Measurements from ENCODE around the gene TMSB4Y. TPM values are rescaled to one million over a fixed set of nuclear protein-coding genes. Genes with fewer than 3 reads are reported as not detected.

Gene TMSB4Y
- total RNA-seq, 1 donor from 2014 or later: 1.6 TPM

- Histone ChIP-seq H3K27me3 (ENCODE audit: insufficient read depth, low read length) (no peaks in the 10 kb centered on the region), H3K9me3 (ENCODE audit: insufficient read depth, low read depth, low read length) (no peaks in the 10 kb centered on the region), H3K4me1 (ENCODE audit: insufficient read depth, low read length) (no peaks in the 10 kb centered on the region), H4K20me1 (ENCODE audit: insufficient read depth, low read length) (no peaks in the 10 kb centered on the region), H3K79me2 (ENCODE audit: insufficient read depth, low read length) (no peaks in the 10 kb centered on the region), H3K36me3 (ENCODE audit: insufficient read depth, low read length) (no peaks in the 10 kb centered on the region), H3K9ac (ENCODE audit: low read length) (no peak overlapping the region), H3K4me3 (ENCODE audit: insufficient read depth, low read depth, low read length) (no peak overlapping the region), H2AFZ (ENCODE audit: low read depth, low read length) (no peak overlapping the region), H3K4me2 (ENCODE audit: low read length) (peak overlapping the region; percentile 48), H3K27ac (ENCODE audit: low read depth, low read length) (no peak overlapping the region)
- Mint-ChIP-seq H3K36me3 (ENCODE audit: low read depth, unreplicated experiment) (no peaks in the 10 kb centered on the region), H3K27me3 (ENCODE audit: low read depth, unreplicated experiment) (no peaks in the 10 kb centered on the region), H3K27ac (ENCODE audit: unreplicated experiment) (no peak overlapping the region), H3K9me3 (ENCODE audit: unreplicated experiment) (no peaks in the 10 kb centered on the region), H3K4me1 (ENCODE audit: low read depth, unreplicated experiment) (peaks cover 7% of the 10 kb centered on the region), H3K4me3 (ENCODE audit: unreplicated experiment) (no peak overlapping the region)
- no peak for FAIRE-seq
- DNase-seq (ENCODE audit: low read depth): no peak
- TF ChIP-seq CTCF (IDR thresholded peaks at IDR 0.05; ENCODE audit: insufficient read depth, low read depth, low read length): no peak
- no peak for TF ChIP-seq EZH2 (IDR thresholded peaks at IDR 0.05; ENCODE audit: insufficient read depth, low read length)
Observed at GRCh38 chrY:13702276-13702675, 1.4 kb upstream of the TMSB4Y start.

- no peaks in the 10 kb centered on the region for H3K27me3 Mint-ChIP-seq (ENCODE audit: low read depth, unreplicated experiment)
- no peaks in the 10 kb centered on the region for H3K9me3 Mint-ChIP-seq (ENCODE audit: unreplicated experiment)
- Histone ChIP-seq H3K79me2 (ENCODE audit: insufficient read depth, low read length) (no peaks in the 10 kb centered on the region), H3K27ac (ENCODE audit: low read depth, low read length) (peak overlapping the region; percentile 70), H3K4me3 (ENCODE audit: insufficient read depth, low read depth, low read length) (peak overlapping the region; percentile 69), H3K27me3 (ENCODE audit: insufficient read depth, low read length) (no peaks in the 10 kb centered on the region), H3K9me3 (ENCODE audit: insufficient read depth, low read depth, low read length) (no peaks in the 10 kb centered on the region), H3K36me3 (ENCODE audit: insufficient read depth, low read length) (no peaks in the 10 kb centered on the region), H3K4me1 (ENCODE audit: insufficient read depth, low read length) (no peaks in the 10 kb centered on the region), H4K20me1 (ENCODE audit: insufficient read depth, low read length) (no peaks in the 10 kb centered on the region), H2AFZ (ENCODE audit: low read depth, low read length) (peak overlapping the region; percentile 78), H3K9ac (ENCODE audit: low read length) (peak overlapping the region; percentile 83), H3K4me2 (ENCODE audit: low read length) (peak overlapping the region; percentile 91)
- H3K4me3 Mint-ChIP-seq (ENCODE audit: unreplicated experiment): peak overlapping the region; percentile 91
- TF ChIP-seq CTCF (IDR thresholded peaks at IDR 0.05; ENCODE audit: insufficient read depth, low read depth, low read length): no peak
- no peak for TF ChIP-seq EZH2 (IDR thresholded peaks at IDR 0.05; ENCODE audit: insufficient read depth, low read length)
- no peak for FAIRE-seq
- no peak for DNase-seq (ENCODE audit: low read depth)
- no peaks in the 10 kb centered on the region for H3K36me3 Mint-ChIP-seq (ENCODE audit: low read depth, unreplicated experiment)
- H3K4me1 Mint-ChIP-seq (ENCODE audit: low read depth, unreplicated experiment): peaks cover 7% of the 10 kb centered on the region
- peak overlapping the region; percentile 91 for H3K27ac Mint-ChIP-seq (ENCODE audit: unreplicated experiment)
Observed at GRCh38 chrY:13704121-13704930, 627 bp downstream of the TMSB4Y start.

GRCh38 chrY:13705197-13705596 lies 1.5 kb downstream of the TMSB4Y start:
- Mint-ChIP-seq H3K27me3 (ENCODE audit: low read depth, unreplicated experiment) (no peaks in the 10 kb centered on the region), H3K4me1 (ENCODE audit: low read depth, unreplicated experiment) (peaks cover 7% of the 10 kb centered on the region), H3K27ac (ENCODE audit: unreplicated experiment) (peak overlapping the region; percentile 72), H3K36me3 (ENCODE audit: low read depth, unreplicated experiment) (no peaks in the 10 kb centered on the region), H3K9me3 (ENCODE audit: unreplicated experiment) (no peaks in the 10 kb centered on the region), H3K4me3 (ENCODE audit: unreplicated experiment) (peak overlapping the region; percentile 91)
- peak overlapping the region; percentile 69 for H3K4me3 ChIP-seq (ENCODE audit: insufficient read depth, low read depth, low read length)
- no peak for DNase-seq (ENCODE audit: low read depth)
- no peaks in the 10 kb centered on the region for H3K36me3 ChIP-seq (ENCODE audit: insufficient read depth, low read length)
- H3K27ac ChIP-seq (ENCODE audit: low read depth, low read length): no peak overlapping the region
- no peak overlapping the region for H3K9ac ChIP-seq (ENCODE audit: low read length)
- H3K4me1 ChIP-seq (ENCODE audit: insufficient read depth, low read length): no peaks in the 10 kb centered on the region
- FAIRE-seq: no peak
- no peaks in the 10 kb centered on the region for H3K79me2 ChIP-seq (ENCODE audit: insufficient read depth, low read length)
- H2AFZ ChIP-seq (ENCODE audit: low read depth, low read length): peak overlapping the region; percentile 56
- no peaks in the 10 kb centered on the region for H3K9me3 ChIP-seq (ENCODE audit: insufficient read depth, low read depth, low read length)
- H3K27me3 ChIP-seq (ENCODE audit: insufficient read depth, low read length): no peaks in the 10 kb centered on the region
- H4K20me1 ChIP-seq (ENCODE audit: insufficient read depth, low read length): no peaks in the 10 kb centered on the region
- H3K4me2 ChIP-seq (ENCODE audit: low read length): peak overlapping the region; percentile 91
- TF ChIP-seq CTCF (IDR thresholded peaks at IDR 0.05; ENCODE audit: insufficient read depth, low read depth, low read length) (no peak), EZH2 (IDR thresholded peaks at IDR 0.05; ENCODE audit: insufficient read depth, low read length) (no peak)

Measured in astrocyte (in vitro differentiated cells and primary cell).